HCT116 (cell line): Measurements from ENCODE around the gene MAP3K3. TPM values are rescaled to one million over a fixed set of nuclear protein-coding genes. Genes with fewer than 3 reads are reported as not detected.

Source experiments
- ATAC-seq: fragments of 200-7000 bp; cut with Tn5 transposase; 2 replicates; pipeline ENCODE4 v1.9.1; 2020; ENCODE audit warnings: mild to moderate bottlenecking, moderate library complexity
- BruUV-seq: library from RNA; stranded (reverse); fragments of 400-500 nt; replicated peaks from 2 replicates; lab custom pipeline; 2021; lab: Mats Ljungman, UMichigan
- CTCF ChIA-PET: fragments of 300-600 bp; sonication (Branson Sonifier 250); formaldehyde crosslinking; loops from one replicate; lab custom pipeline; 2021; ENCODE audit warnings: antibody characterized with exemption; lab: Charles Lee
- POLR2A ChIA-PET: fragments of 300-600, 350-600 bp; sonication (Branson Sonifier 250); formaldehyde crosslinking; loops from one replicate; lab custom pipeline; 2021; ENCODE audit warnings: antibody characterized with exemption; lab: Charles Lee
- RAD21 ChIA-PET, 2 experiments: fragments of 300-600 bp; sonication (Branson Sonifier 250); formaldehyde crosslinking; loops; one replicate each; lab custom pipeline; 2023; ENCODE audit warnings: low total read pairs in 2 of 2; ENCODE audit not compliant: uncharacterized antibody in 2 of 2, unreplicated experiment in 2 of 2, low non-redundant PET in 1 of 2; lab: Charles Lee
- DNase-seq: peaks from one replicate; pipeline ENCODE4 v3.0.0-alpha.2; 2010; ENCODE audit warnings: low read depth, low spot score
- H2AFZ ChIP-seq: fragments of 200-600 bp; shearing (Covaris generic), sonication (generic); 2 replicates; pipeline ENCODE4 v1.6.1; 2017; ENCODE audit warnings: low read depth, mixed run types, mixed read lengths, antibody characterized with exemption, low read length; ENCODE audit not compliant: poor library complexity, severe bottlenecking
- H3K27ac ChIP-seq: 2 replicates; pipeline ENCODE4 v1.5.1; 2012; ENCODE audit warnings: low read depth, low read length
- H3K27me3 ChIP-seq: fragments of 200-600 bp; sonication (generic); 2 replicates; pipeline ENCODE4 v1.6.1; 2016; ENCODE audit warnings: mixed run types, low read length, mixed read lengths; ENCODE audit not compliant: insufficient read depth
- H3K36me3 ChIP-seq, 2 experiments: fragments of 200-500 bp in 1 of 2; fragments of 200-600 bp in 1 of 2; sonication (Bioruptor generic) in 1 of 2; sonication (generic) in 1 of 2; 2 replicates each; pipeline versions ENCODE4 v1.5.1 to v1.6.1; 2014 to 2016; ENCODE audit warnings: low read length in 2 of 2, inconsistent platforms in 1 of 2, mixed read lengths in 1 of 2, mixed run types in 1 of 2; ENCODE audit not compliant: insufficient read depth in 2 of 2, control insufficient read depth in 1 of 2
- H3K4me1 ChIP-seq, 2 experiments: fragments of 200-600 bp in 1 of 2; sonication (generic) in 1 of 2; 2 replicates each; pipeline versions ENCODE4 v1.5.1 to v1.6.1; 2012 to 2017; ENCODE audit warnings: low read length in 2 of 2, inconsistent platforms in 1 of 2, mild to moderate bottlenecking in 1 of 2, mixed read lengths in 1 of 2, mixed run types in 1 of 2, moderate library complexity in 1 of 2; ENCODE audit not compliant: insufficient read depth in 2 of 2, control insufficient read depth in 1 of 2
- H3K4me2 ChIP-seq: fragments of 200-600 bp; sonication (generic); 2 replicates; pipeline ENCODE4 v1.6.1; 2017; ENCODE audit warnings: mixed run types, low read length, mixed read lengths
- H3K4me3 ChIP-seq, 2 experiments: fragments of 200-600 bp in 1 of 2; sonication (generic) in 1 of 2; replicated peaks in 1 of 2; 2 replicates each; pipeline ENCODE4 v1.5.1; 2011 to 2016; ENCODE audit warnings: low read length in 2 of 2, control low read depth in 1 of 2, low read depth in 1 of 2, mild to moderate bottlenecking in 1 of 2, mixed read lengths in 1 of 2, mixed run types in 1 of 2
- H3K79me2 ChIP-seq: fragments of 200-600 bp; sonication (generic); 2 replicates; pipeline ENCODE4 v1.6.1; 2017; ENCODE audit warnings: mild to moderate bottlenecking, mixed run types, low read length, moderate library complexity, mixed read lengths; ENCODE audit not compliant: insufficient read depth
- H3K9ac ChIP-seq: fragments of 200-600 bp; sonication (generic); 2 replicates; pipeline ENCODE4 v1.6.1; 2016; ENCODE audit warnings: low read length, mixed read lengths
- H3K9me2 ChIP-seq: fragments of 200-600 bp; sonication (generic), shearing (Covaris generic); 2 replicates; pipeline ENCODE4 v1.6.1; 2017; ENCODE audit warnings: mixed run types, mild to moderate bottlenecking, moderate library complexity; ENCODE audit not compliant: insufficient read depth
- H3K9me3 ChIP-seq, 2 experiments: fragments of 200-500 bp in 1 of 2; fragments of 200-600 bp in 1 of 2; sonication (Bioruptor generic) in 1 of 2; sonication (generic) in 1 of 2; 2 replicates each; pipeline ENCODE4 v1.6.1; 2014 to 2017; ENCODE audit warnings: low read length in 2 of 2, mixed read lengths in 2 of 2, inconsistent platforms in 1 of 2, low read depth in 1 of 2, mild to moderate bottlenecking in 1 of 2, mixed run types in 1 of 2, moderate library complexity in 1 of 2; ENCODE audit not compliant: control insufficient read depth in 1 of 2, insufficient read depth in 1 of 2
- H4K20me1 ChIP-seq: fragments of 200-600 bp; sonication (generic), shearing (Covaris generic); 2 replicates; pipeline ENCODE4 v1.6.1; 2017; ENCODE audit warnings: mixed run types, mild to moderate bottlenecking, moderate library complexity; ENCODE audit not compliant: insufficient read depth
- ATF3 ChIP-seq: IDR thresholded peaks from 2 replicates; pipeline ENCODE4 v1.6.1; 2012
- CBX3 ChIP-seq: IDR thresholded peaks from 2 replicates; pipeline ENCODE4 v1.6.1; 2012; ENCODE audit warnings: low read depth
- CEBPB ChIP-seq: IDR thresholded peaks from 2 replicates; pipeline ENCODE4 v1.6.1; 2012; ENCODE audit warnings: low read depth
- CTCF ChIP-seq, 3 experiments: fragments of 200-600 bp in 1 of 3; sonication (generic) in 1 of 3; IDR thresholded peaks in 2 of 3; conservative IDR thresholded peaks in 1 of 3; 2 replicates each; pipeline ENCODE4 v1.5.1; 2012 to 2017; ENCODE audit warnings: low read depth in 2 of 3, low read length in 2 of 3, antibody characterized with exemption in 1 of 3, borderline replicate concordance in 1 of 3, control low read depth in 1 of 3, mild to moderate bottlenecking in 1 of 3, mixed read lengths in 1 of 3, mixed run types in 1 of 3, moderate library complexity in 1 of 3; ENCODE audit not compliant: insufficient read depth in 1 of 3
- EGR1 ChIP-seq: IDR thresholded peaks from 2 replicates; pipeline ENCODE4 v1.6.1; 2012; ENCODE audit warnings: low read depth
- ELF1 ChIP-seq: IDR thresholded peaks from 2 replicates; pipeline ENCODE4 v1.6.1; 2012; ENCODE audit warnings: low read depth, borderline replicate concordance
- EZH2phosphoT487 ChIP-seq: fragments of 200-600 bp; IDR thresholded peaks from 2 replicates; pipeline ENCODE4 v1.6.1; 2018; ENCODE audit warnings: antibody characterized with exemption, borderline replicate concordance
- JUND ChIP-seq: IDR thresholded peaks from 2 replicates; pipeline ENCODE4 v1.6.1; 2012
- POLR2A ChIP-seq: IDR thresholded peaks from 2 replicates; pipeline ENCODE4 v1.7.0; 2011; ENCODE audit warnings: borderline replicate concordance; ENCODE audit not compliant: insufficient read depth, insufficient read length; ENCODE audit errors: extremely low read depth
- POLR2AphosphoS5 ChIP-seq: IDR thresholded peaks from 2 replicates; pipeline ENCODE4 v1.6.1; 2011; ENCODE audit warnings: mild to moderate bottlenecking, low read depth, low read length, moderate library complexity
- SIN3A ChIP-seq: IDR thresholded peaks from 2 replicates; pipeline ENCODE4 v1.6.1; 2012; ENCODE audit warnings: low read depth
- SP1 ChIP-seq: IDR thresholded peaks from 2 replicates; pipeline ENCODE4 v1.6.1; 2012; ENCODE audit warnings: low read depth
- TCF7L2 ChIP-seq: IDR thresholded peaks from 2 replicates; pipeline ENCODE4 v1.7.0; 2011; ENCODE audit warnings: borderline replicate concordance, inconsistent platforms; ENCODE audit not compliant: insufficient read depth, insufficient read length; ENCODE audit errors: extremely low read depth
- YY1 ChIP-seq: IDR thresholded peaks from 2 replicates; pipeline ENCODE4 v1.6.1; 2011; ENCODE audit warnings: low read length, low read depth, moderate library complexity, mild to moderate bottlenecking; ENCODE audit not compliant: insufficient replicate concordance; ENCODE audit errors: extremely low read depth
- ZFX ChIP-seq: fragments of 450-650 bp; IDR thresholded peaks from 2 replicates; pipeline ENCODE4 v1.6.1; 2017
- intact Hi-C: fragments of 100-400 bp; cut with micrococcal nuclease; formaldehyde crosslinking; loops from 2 replicates; pipeline ENCODE4 v1.10.0; 2022
- total RNA-seq: library from RNA; stranded (reverse); gene quantifications from one replicate; pipeline ENCODE4 v1.2.1, GENCODE V29; 2021; ENCODE audit not compliant: unreplicated experiment
- TF ChIP-seq, protein P1 (sequence below): IDR thresholded peaks from 2 replicates; pipeline ENCODE4 v1.6.1; 2012

Gene MAP3K3
- total RNA-seq, 1 experiment from 2014 or later: 18.5 TPM

- Histone ChIP-seq H2AFZ (no peak overlapping the region), H3K27me3 (no peaks in the 10 kb centered on the region), H3K36me3 (no peaks in the 10 kb centered on the region), H3K9me3 (no peaks in the 10 kb centered on the region), H4K20me1 (no peaks in the 10 kb centered on the region), H3K79me2 (no peaks in the 10 kb centered on the region), H3K9ac (no peak overlapping the region), H3K4me2 (no peak overlapping the region), H3K27ac (no peak overlapping the region), H3K4me1 (peaks cover 24 to 26% of the 10 kb centered on the region in 2 experiments), H3K9me2 (no peaks in the 10 kb centered on the region), H3K4me3 (no peak overlapping the region)
- no peak for TF ChIP-seq CEBPB
- intact Hi-C loops: no loop called here
- CTCF ChIA-PET: no interaction called here
- POLR2A ChIA-PET: no interaction called here
- no peak for DNase-seq
- no TSS peak for BruUV-seq
- RAD21 ChIA-PET: no interaction called here
- ATAC-seq: no peak
These were observed 50.6 kb downstream of the MAP3K3 start for GRCh38 chr17:63672856-63673255.

DNA sequence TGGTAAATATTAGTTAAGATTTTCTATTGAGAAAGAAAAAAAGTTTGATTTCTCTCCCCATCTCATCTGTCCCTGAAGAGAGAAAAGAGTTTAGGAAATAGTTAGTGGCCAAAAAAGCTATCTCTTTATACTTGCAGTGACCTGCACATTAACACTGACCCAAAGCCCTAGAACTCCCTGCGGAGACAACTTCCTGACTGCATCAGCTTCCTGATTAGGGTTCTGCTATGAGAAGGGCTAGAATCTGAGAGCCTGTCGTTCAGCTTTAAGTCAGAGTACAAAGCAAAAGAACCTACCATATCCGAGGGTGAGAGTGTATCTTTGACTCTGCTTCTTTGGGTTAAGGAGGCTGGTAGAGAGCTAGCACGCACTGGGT, 53.0 kb downstream of the MAP3K3 start:
- ATAC-seq (no peak; the same call in 1 of the 2 replicates), DNase-seq (no peak)
- H3K27me3 ChIP-seq: no peaks in the 10 kb centered on the region
- CTCF ChIA-PET: interaction anchor here (0.8 to 2.3 kb wide), 6 partner anchors 22 to 269 kb away, joined by 3 to 10 read pairs (median 3); no protein-coding TSS in a partner anchor
- no peaks in the 10 kb centered on the region for H3K36me3 ChIP-seq
- no peaks in the 10 kb centered on the region for H3K9me2 ChIP-seq
- H3K9me3 ChIP-seq: no peaks in the 10 kb centered on the region
- no peaks in the 10 kb centered on the region for H3K79me2 ChIP-seq
- intact Hi-C loops: no loop called here
- peaks cover 24 to 26% of the 10 kb centered on the region in 2 experiments for H3K4me1 ChIP-seq
- POLR2A ChIA-PET: interaction anchor here (1.8 to 2.7 kb wide), 2 partner anchors 9 to 98 kb away, joined by 7 to 8 read pairs; partner anchors contain the start of genes CCDC47 and DDX42
- H3K4me2 ChIP-seq: peak overlapping the region; percentile 59
- no peak overlapping the region for H2AFZ ChIP-seq
- H4K20me1 ChIP-seq: no peaks in the 10 kb centered on the region
- peak overlapping the region; percentile 77 for H3K27ac ChIP-seq
- RAD21 ChIA-PET: no interaction called here
- H3K4me3 ChIP-seq: no peak overlapping the region
- H3K9ac ChIP-seq: peak overlapping the region; percentile 22; the same call in 1 of the 2 replicates
- TF ChIP-seq YY1 (no peak), POLR2A (no peak), SIN3A (no peak), EZH2phosphoT487 (no peak), SP1 (no peak), CTCF (IDR thresholded peaks at IDR 0.05 in 2 of 3, conservative IDR thresholded peaks at IDR 0.05 in 1 of 3; ENCODE audit: borderline replicate concordance in 1 of 3, insufficient read depth in 1 of 3, low read depth in 2 of 3, low read length in 2 of 3) (no peak), ZFX (no peak), JUND (no peak), POLR2AphosphoS5 (no peak), TCF7L2 (no peak), ATF3 (no peak), CBX3 (no peak), ELF1 (no peak), EGR1 (no peak)
- TF ChIP-seq, protein P1, sequence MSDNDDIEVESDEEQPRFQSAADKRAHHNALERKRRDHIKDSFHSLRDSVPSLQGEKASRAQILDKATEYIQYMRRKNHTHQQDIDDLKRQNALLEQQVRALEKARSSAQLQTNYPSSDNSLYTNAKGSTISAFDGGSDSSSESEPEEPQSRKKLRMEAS: no peak
- BruUV-seq: no TSS peak
